CD14-positive monocyte (primary cell): ENCODE data around the gene CYTH3. TPM values are rescaled to one million over a fixed set of nuclear protein-coding genes. Genes with fewer than 3 reads are reported as not detected.
A peak's percentile ranks its signal among the peaks of the same experiment; 100 is the strongest.

Experiments
- DNase-seq, 3 donors: peaks; one replicate each; pipeline ENCODE4 v3.0.0-alpha.2; 2011 to 2022
- H2AFZ ChIP-seq: 2 replicates; pipeline ENCODE4 v1.6.0; 2012; ENCODE audit warnings: mild to moderate bottlenecking, low read depth, low read length, inconsistent platforms; ENCODE audit not compliant: insufficient read depth, poor library complexity, severe bottlenecking
- H3K27ac ChIP-seq, 2 donors: 1 replicate in 1 of 2; 2 replicates in 1 of 2; pipeline ENCODE4 v1.5.1; 2012 to 2013; ENCODE audit warnings: low read length in 2 of 2, control low read depth in 1 of 2, inconsistent platforms in 1 of 2, low read depth in 1 of 2, mild to moderate bottlenecking in 1 of 2
- H3K27me3 ChIP-seq, 2 donors: one replicate each; pipeline versions ENCODE4 v1.6.0 to v1.6.1; 2011 to 2013; ENCODE audit warnings: low read length in 2 of 2; ENCODE audit not compliant: control insufficient read depth in 2 of 2, insufficient read depth in 2 of 2
- H3K36me3 ChIP-seq, 2 donors: replicated peaks in 1 of 2; 1 replicate in 1 of 2; 2 replicates in 1 of 2; pipeline versions ENCODE4 v1.5.1 to v1.6.1; 2012 to 2013; ENCODE audit warnings: low read length in 2 of 2, control low read depth in 1 of 2, inconsistent platforms in 1 of 2, mild to moderate bottlenecking in 1 of 2; ENCODE audit not compliant: insufficient read depth in 2 of 2, control insufficient read depth in 1 of 2
- H3K4me1 ChIP-seq, 2 donors: 1 replicate in 1 of 2; 2 replicates in 1 of 2; pipeline versions ENCODE4 v1.5.1 to v1.6.1; 2012 to 2013; ENCODE audit warnings: low read length in 2 of 2, control low read depth in 1 of 2, inconsistent platforms in 1 of 2, mild to moderate bottlenecking in 1 of 2, moderate library complexity in 1 of 2; ENCODE audit not compliant: insufficient read depth in 2 of 2, control insufficient read depth in 1 of 2
- H3K4me2 ChIP-seq: replicated peaks from 2 replicates; pipeline ENCODE3; 2012; ENCODE audit warnings: low read length, moderate library complexity, mild to moderate bottlenecking; ENCODE audit not compliant: poor library complexity, severe bottlenecking; ENCODE audit errors: extremely low read depth
- H3K4me3 ChIP-seq, 3 experiments: fragments of 200-600 bp in 1 of 3; sonication (generic) in 1 of 3; replicated peaks in 1 of 3; 1 replicate in 2 of 3; 2 replicates in 1 of 3; pipeline ENCODE4 v1.5.1; 2011 to 2013; ENCODE audit warnings: low read length in 3 of 3, mild to moderate bottlenecking in 3 of 3, control low read depth in 2 of 3, low read depth in 2 of 3, inconsistent platforms in 1 of 3, moderate library complexity in 1 of 3
- H3K79me2 ChIP-seq: 2 replicates; pipeline ENCODE4 v1.6.0; 2012; ENCODE audit warnings: mild to moderate bottlenecking, control low read depth, inconsistent platforms, low read length, moderate library complexity; ENCODE audit not compliant: insufficient read depth
- H3K9ac ChIP-seq: 2 replicates; pipeline ENCODE4 v1.6.0; 2017; ENCODE audit warnings: low read length, mild to moderate bottlenecking; ENCODE audit not compliant: insufficient read depth, poor library complexity, severe bottlenecking
- H3K9me3 ChIP-seq, 2 donors: replicated peaks in 1 of 2; 1 replicate in 1 of 2; 2 replicates in 1 of 2; pipeline versions ENCODE4 v1.5.1 to v1.6.1; 2012 to 2013; ENCODE audit warnings: low read length in 2 of 2, control low read depth in 1 of 2; ENCODE audit not compliant: control insufficient read depth in 1 of 2, insufficient read depth in 1 of 2
- H4K20me1 ChIP-seq: 2 replicates; pipeline ENCODE4 v1.6.0; 2012; ENCODE audit warnings: mild to moderate bottlenecking, low read length, control low read depth, moderate library complexity; ENCODE audit not compliant: insufficient read depth
- H3K27ac Mint-ChIP-seq, 7 donors: one replicate each; pipeline ENCODE4 v1.8.0; 2020; ENCODE audit warnings: mild to moderate bottlenecking in 7 of 7, mixed read lengths in 7 of 7, moderate library complexity in 6 of 7, inconsistent platforms in 2 of 7
- H3K27me3 Mint-ChIP-seq, 3 donors: one replicate each; pipeline ENCODE4 v1.8.0; 2021 to 2022; ENCODE audit warnings: low read depth in 3 of 3, mild to moderate bottlenecking in 3 of 3, mixed read lengths in 3 of 3, moderate library complexity in 3 of 3, inconsistent platforms in 1 of 3
- H3K36me3 Mint-ChIP-seq, 2 donors: one replicate each; pipeline ENCODE4 v1.8.0; 2020; ENCODE audit warnings: mixed read lengths in 2 of 2, inconsistent platforms in 1 of 2, mild to moderate bottlenecking in 1 of 2
- H3K4me1 Mint-ChIP-seq: one replicate; pipeline ENCODE4 v1.8.0; 2020; ENCODE audit warnings: mild to moderate bottlenecking, mixed read lengths
- H3K4me3 Mint-ChIP-seq, 2 donors: one replicate each; pipeline ENCODE4 v1.8.0; 2020; ENCODE audit warnings: mild to moderate bottlenecking in 2 of 2, mixed read lengths in 2 of 2, moderate library complexity in 1 of 2
- H3K9me3 Mint-ChIP-seq, 7 donors: one replicate each; pipeline ENCODE4 v1.8.0; 2020 to 2022; ENCODE audit warnings: mixed read lengths in 7 of 7, mild to moderate bottlenecking in 6 of 7, moderate library complexity in 6 of 7, inconsistent platforms in 2 of 7
- WGBS: methylation state at CpG from one replicate; pipeline ENCODE4 v1.1.5; 2013; ENCODE audit warnings: missing lambda C conversion rate; ENCODE audit not compliant: insufficient coverage; 5-methylcytosine and 5-hydroxymethylcytosine counted together
- intact Hi-C, 2 donors: fragments of 100-400 bp; cut with micrococcal nuclease; formaldehyde crosslinking; loops; one replicate each; pipeline versions ENCODE4 v1.15.0 to v1.15.1; 2023
- polyA minus RNA-seq: library from RNA; depleted of rRNA, polyadenylated mRNA; stranded (reverse); fragments of >200 nt; gene quantifications from 2 replicates; pipeline ENCODE4 v1.2.3, GENCODE V29; 2012
- polyA plus RNA-seq, 3 donors: library from polyadenylated mRNA; depleted of rRNA in 1 of 3; unstranded in 2 of 3; stranded (reverse) in 1 of 3; fragments of 300-500 nt in 2 of 3; fragments of >200 nt in 1 of 3; fragmentation: Illumina TruSeq in 2 of 3; gene quantifications; 1 replicate in 2 of 3; 2 replicates in 1 of 3; pipeline ENCODE4 v1.2.3, GENCODE V29; 2012 to 2021
- total RNA-seq, 12 experiments: library from RNA in 1 of 12; stranded (reverse) in 1 of 12; fragments of 120-200 nt in 1 of 12; gene quantifications; one replicate each; pipeline ENCODE4 v1.2.4 and lab custom pipeline; 2013 to 2026; ENCODE audit warnings: mixed read lengths in 6 of 12, inconsistent platforms in 1 of 12
- TF ChIP-seq, protein P1 (sequence below): fragments of 200-600 bp; IDR thresholded peaks from one replicate; pipeline ENCODE4 v1.8.0; 2022; ENCODE audit warnings: antibody characterized with exemption, mild to moderate bottlenecking

Gene CYTH3, protein sequence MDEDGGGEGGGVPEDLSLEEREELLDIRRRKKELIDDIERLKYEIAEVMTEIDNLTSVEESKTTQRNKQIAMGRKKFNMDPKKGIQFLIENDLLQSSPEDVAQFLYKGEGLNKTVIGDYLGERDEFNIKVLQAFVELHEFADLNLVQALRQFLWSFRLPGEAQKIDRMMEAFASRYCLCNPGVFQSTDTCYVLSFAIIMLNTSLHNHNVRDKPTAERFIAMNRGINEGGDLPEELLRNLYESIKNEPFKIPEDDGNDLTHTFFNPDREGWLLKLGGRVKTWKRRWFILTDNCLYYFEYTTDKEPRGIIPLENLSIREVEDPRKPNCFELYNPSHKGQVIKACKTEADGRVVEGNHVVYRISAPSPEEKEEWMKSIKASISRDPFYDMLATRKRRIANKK
- 2.7 TPM for total RNA-seq (2013)
- polyA plus RNA-seq (1 to 10 TPM; 1.3 to 8.5 (median 1.4) TPM), polyA minus RNA-seq (6.3 and 8.3 TPM in 2 replicates), total RNA-seq (lab: John Stamatoyannopoulos, UW) (5.5 to 31.8 (median 29.3) reads per million in 11 experiments)

DNA sequence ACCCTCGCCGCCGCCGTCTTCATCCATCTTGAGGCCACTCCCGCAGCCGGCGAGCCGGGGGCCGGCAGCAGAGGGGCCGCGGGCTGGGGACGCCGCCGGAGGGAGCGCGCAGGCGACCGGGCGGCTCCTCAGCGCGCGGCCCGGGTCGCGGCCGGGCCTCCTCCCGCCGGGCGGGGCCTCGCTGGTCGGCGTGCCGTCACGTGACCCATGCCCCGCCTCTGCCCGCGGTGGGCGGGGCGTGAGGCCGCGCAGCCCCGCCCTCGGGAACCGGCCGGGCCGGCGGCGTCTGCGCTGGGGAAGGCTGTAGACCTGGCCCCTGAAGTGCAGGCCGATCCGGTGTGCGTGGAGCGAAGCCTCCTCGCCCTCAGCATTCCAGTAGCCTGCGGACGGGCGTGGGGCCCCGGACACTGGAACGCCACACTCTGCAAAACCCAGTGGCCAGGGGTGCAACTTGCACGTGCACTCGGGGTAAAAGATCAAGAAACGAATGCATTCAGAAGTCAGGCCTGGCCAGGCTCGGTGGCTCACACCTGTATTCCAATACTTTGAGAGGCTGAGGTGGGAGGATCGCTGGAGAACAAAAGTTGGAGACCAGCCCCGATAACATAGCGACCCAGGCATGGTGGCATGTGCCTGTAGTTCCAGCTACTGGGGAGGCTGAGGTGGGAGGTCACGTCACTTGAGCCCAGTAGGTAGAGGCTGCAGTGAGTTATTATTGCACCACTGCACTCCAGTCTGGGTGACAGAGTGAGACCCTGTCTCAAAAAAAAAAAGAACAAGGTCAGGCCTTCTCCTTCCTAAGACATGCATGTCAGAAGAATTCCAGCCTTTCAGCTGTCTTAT lies at the start of gene CYTH3:
TSS of gene CYTH3 (minus strand) at position 144 of the 843 bp plus-strand sequence. CDS start at position 27, 117 bp downstream.
- Histone ChIP-seq H3K9ac (peak within 1 kb of the TSS; percentile 64), H3K27ac (no peak within 1 kb of the TSS), H4K20me1 (peaks cover 17% of the 10 kb centered on the region), H3K36me3 (no peaks in the 10 kb centered on the region), H3K79me2 (peaks cover 15% of the 10 kb centered on the region), H3K4me3 (peak within 1 kb of the TSS; percentile 68 to 92 (median 79)), H2AFZ (peak within 1 kb of the TSS; percentile 89), H3K4me1 (peaks cover 17 to 22% of the 10 kb centered on the region in 2 donors), H3K27me3 (peaks cover 5 to 17% of the 10 kb centered on the region in 2 donors), H3K4me2 (peak within 1 kb of the TSS; percentile 91), H3K9me3 (no peaks in the 10 kb centered on the region)
- Mint-ChIP-seq H3K4me3 (peak within 1 kb of the TSS; percentile 90 to 97), H3K4me1 (peaks cover 19% of the 10 kb centered on the region), H3K27me3 (peaks cover 21 to 38% (median 26%) of the 10 kb centered on the region in 3 donors), H3K27ac (peak within 1 kb of the TSS in 6 of 7 donors; percentile 31 to 81 (median 40)), H3K36me3 (peaks cover 7 to 14% of the 10 kb centered on the region in 2 donors), H3K9me3 (peaks cover 0 to 2% (median 0%) of the 10 kb centered on the region in 7 donors)
- TF ChIP-seq, protein P1, sequence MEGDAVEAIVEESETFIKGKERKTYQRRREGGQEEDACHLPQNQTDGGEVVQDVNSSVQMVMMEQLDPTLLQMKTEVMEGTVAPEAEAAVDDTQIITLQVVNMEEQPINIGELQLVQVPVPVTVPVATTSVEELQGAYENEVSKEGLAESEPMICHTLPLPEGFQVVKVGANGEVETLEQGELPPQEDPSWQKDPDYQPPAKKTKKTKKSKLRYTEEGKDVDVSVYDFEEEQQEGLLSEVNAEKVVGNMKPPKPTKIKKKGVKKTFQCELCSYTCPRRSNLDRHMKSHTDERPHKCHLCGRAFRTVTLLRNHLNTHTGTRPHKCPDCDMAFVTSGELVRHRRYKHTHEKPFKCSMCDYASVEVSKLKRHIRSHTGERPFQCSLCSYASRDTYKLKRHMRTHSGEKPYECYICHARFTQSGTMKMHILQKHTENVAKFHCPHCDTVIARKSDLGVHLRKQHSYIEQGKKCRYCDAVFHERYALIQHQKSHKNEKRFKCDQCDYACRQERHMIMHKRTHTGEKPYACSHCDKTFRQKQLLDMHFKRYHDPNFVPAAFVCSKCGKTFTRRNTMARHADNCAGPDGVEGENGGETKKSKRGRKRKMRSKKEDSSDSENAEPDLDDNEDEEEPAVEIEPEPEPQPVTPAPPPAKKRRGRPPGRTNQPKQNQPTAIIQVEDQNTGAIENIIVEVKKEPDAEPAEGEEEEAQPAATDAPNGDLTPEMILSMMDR, result no peak
- DNase-seq, result peak; percentile 69 to 80 (median 77)
- intact Hi-C loops, result loop anchor here (5.0 to 10.0 kb wide), 3 partner anchors 40 to 265 kb away; partner anchors contain the start of genes AIMP2 (in 1 of the 2) and PMS2 (in 1 of the 2)
- WGBS, result 4% methylated on average over 62 of the region's 67 CpGs

- intact Hi-C loops, result loop anchor here (5.0 to 10.0 kb wide), 4 partner anchors 156 to 537 kb away; no protein-coding TSS in a partner anchor
- no peaks in the 10 kb centered on the region for H3K36me3 ChIP-seq
- H3K4me3 ChIP-seq, result no peak overlapping the region
- H2AFZ ChIP-seq, result no peak overlapping the region
- H3K4me1 ChIP-seq, result peaks cover 6 to 10% of the 10 kb centered on the region in 2 donors
- H3K9me3 ChIP-seq, result no peaks in the 10 kb centered on the region
- H3K9ac ChIP-seq, result no peak overlapping the region
- TF ChIP-seq, protein P1, result no peak
- H3K4me2 ChIP-seq, result no peak overlapping the region
- no peaks in the 10 kb centered on the region for H3K9me3 Mint-ChIP-seq
- H3K27ac Mint-ChIP-seq, result no peak overlapping the region
- no peak for DNase-seq
- no peaks in the 10 kb centered on the region for H3K27me3 ChIP-seq
- no peak overlapping the region for H3K4me3 Mint-ChIP-seq
- no peaks in the 10 kb centered on the region for H4K20me1 ChIP-seq
- no peak overlapping the region for H3K27ac ChIP-seq
- H3K4me1 Mint-ChIP-seq, result peaks cover 15% of the 10 kb centered on the region
- no CpG with 5 or more reads among the region's 1 CpG for WGBS
- H3K79me2 ChIP-seq, result no peaks in the 10 kb centered on the region
- no peaks in the 10 kb centered on the region for H3K36me3 Mint-ChIP-seq
- peaks cover 0 to 2% (median 0%) of the 10 kb centered on the region in 3 donors for H3K27me3 Mint-ChIP-seq
Observed at GRCh38 chr7:6320791-6321190, 48.4 kb upstream of the CYTH3 start.
